Type B pancreatic cell (in vitro differentiated cells): Measurements from ENCODE around the gene FMN1. TPM values are rescaled to one million over a fixed set of nuclear protein-coding genes. Genes with fewer than 3 reads are reported as not detected.

Source experiments
- DNase-seq: peaks from one replicate; pipeline ENCODE4 v3.0.0; 2021; ENCODE audit warnings: mixed read lengths; ENCODE audit not compliant: unreplicated experiment; ENCODE audit errors: extremely low spot score
- H3K27ac Mint-ChIP-seq: 2 replicates; pipeline ENCODE4 v1.8.0; 2021; ENCODE audit warnings: mild to moderate bottlenecking, mixed read lengths
- H3K27me3 Mint-ChIP-seq: 2 replicates; pipeline ENCODE4 v1.8.0; 2021; ENCODE audit warnings: mixed read lengths
- H3K36me3 Mint-ChIP-seq: 2 replicates; pipeline ENCODE4 v1.8.0; 2021; ENCODE audit warnings: mixed read lengths
- H3K4me1 Mint-ChIP-seq: one replicate; pipeline ENCODE4 v1.8.0; 2021; ENCODE audit warnings: mixed read lengths; ENCODE audit not compliant: unreplicated experiment
- H3K4me3 Mint-ChIP-seq: 2 replicates; pipeline ENCODE4 v1.8.0; 2021; ENCODE audit warnings: mild to moderate bottlenecking, mixed read lengths
- H3K9me3 Mint-ChIP-seq: 2 replicates; pipeline ENCODE4 v1.8.0; 2021; ENCODE audit warnings: mixed read lengths
- total RNA-seq: library from RNA; stranded (reverse); gene quantifications from 2 replicates; pipeline ENCODE4 v1.2.1, GENCODE V29; 2021; ENCODE audit warnings: low replicate concordance
- TF ChIP-seq, protein P1 (sequence below): fragments of 200-600 bp; sonication (generic); conservative IDR thresholded peaks from 2 replicates; pipeline ENCODE4 v1.5.0; 2021; ENCODE audit warnings: antibody characterized with exemption, mild to moderate bottlenecking

The FMN1 gene
- total RNA-seq, 1 donor from 2014 or later, result 22.1 TPM

- H3K9me3 Mint-ChIP-seq, result no peaks in the 10 kb centered on the region
- H3K36me3 Mint-ChIP-seq, result peaks cover 3% of the 10 kb centered on the region
- no peaks in the 10 kb centered on the region for H3K27me3 Mint-ChIP-seq
- TF ChIP-seq, protein P1, sequence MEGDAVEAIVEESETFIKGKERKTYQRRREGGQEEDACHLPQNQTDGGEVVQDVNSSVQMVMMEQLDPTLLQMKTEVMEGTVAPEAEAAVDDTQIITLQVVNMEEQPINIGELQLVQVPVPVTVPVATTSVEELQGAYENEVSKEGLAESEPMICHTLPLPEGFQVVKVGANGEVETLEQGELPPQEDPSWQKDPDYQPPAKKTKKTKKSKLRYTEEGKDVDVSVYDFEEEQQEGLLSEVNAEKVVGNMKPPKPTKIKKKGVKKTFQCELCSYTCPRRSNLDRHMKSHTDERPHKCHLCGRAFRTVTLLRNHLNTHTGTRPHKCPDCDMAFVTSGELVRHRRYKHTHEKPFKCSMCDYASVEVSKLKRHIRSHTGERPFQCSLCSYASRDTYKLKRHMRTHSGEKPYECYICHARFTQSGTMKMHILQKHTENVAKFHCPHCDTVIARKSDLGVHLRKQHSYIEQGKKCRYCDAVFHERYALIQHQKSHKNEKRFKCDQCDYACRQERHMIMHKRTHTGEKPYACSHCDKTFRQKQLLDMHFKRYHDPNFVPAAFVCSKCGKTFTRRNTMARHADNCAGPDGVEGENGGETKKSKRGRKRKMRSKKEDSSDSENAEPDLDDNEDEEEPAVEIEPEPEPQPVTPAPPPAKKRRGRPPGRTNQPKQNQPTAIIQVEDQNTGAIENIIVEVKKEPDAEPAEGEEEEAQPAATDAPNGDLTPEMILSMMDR, result no peak
- no peak overlapping the region for H3K27ac Mint-ChIP-seq
- DNase-seq, result no peak
- no peak overlapping the region for H3K4me3 Mint-ChIP-seq
- H3K4me1 Mint-ChIP-seq, result peaks cover 25% of the 10 kb centered on the region
These were observed 78.3 kb downstream of the FMN1 start for GRCh38 chr15:33116198-33116597.

DNA sequence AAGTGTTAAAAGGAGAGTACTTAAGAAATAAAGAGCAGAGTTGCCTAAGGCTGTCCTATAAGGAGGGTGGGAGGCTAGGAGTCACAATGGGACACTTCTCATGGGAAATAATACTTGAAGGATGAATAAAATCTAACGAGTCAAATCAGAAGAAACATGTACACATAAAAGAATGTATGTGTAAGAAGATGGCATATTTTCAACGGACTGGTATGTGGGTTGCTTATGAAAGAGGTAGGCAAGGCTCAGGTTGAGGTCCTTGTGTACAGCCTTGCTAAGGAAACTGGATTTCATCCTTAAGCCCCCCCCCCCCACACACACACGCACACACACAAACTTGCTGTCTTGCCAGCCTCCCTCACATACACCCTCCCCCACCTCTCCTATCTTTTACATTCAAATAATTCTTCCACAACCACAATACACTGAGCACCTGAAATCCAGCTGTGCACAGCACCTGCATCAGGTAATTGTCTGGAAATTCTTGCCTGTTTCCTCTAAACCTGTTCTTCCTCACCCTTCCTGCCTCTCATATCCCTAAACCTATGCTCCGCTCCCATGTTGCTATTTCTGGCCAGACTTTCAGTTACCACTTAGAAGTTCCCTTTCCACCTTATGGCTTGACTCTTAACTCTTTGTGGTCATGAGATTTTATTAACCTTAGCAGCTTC lies 79.2 kb downstream of the FMN1 start:
- TF ChIP-seq, protein P1, result no peak
- H3K9me3 Mint-ChIP-seq, result no peaks in the 10 kb centered on the region
- H3K36me3 Mint-ChIP-seq, result peaks cover 3% of the 10 kb centered on the region
- peaks cover 25% of the 10 kb centered on the region for H3K4me1 Mint-ChIP-seq
- no peak overlapping the region for H3K27ac Mint-ChIP-seq
- DNase-seq, result no peak
- H3K4me3 Mint-ChIP-seq, result no peak overlapping the region
- H3K27me3 Mint-ChIP-seq, result no peaks in the 10 kb centered on the region

DNA sequence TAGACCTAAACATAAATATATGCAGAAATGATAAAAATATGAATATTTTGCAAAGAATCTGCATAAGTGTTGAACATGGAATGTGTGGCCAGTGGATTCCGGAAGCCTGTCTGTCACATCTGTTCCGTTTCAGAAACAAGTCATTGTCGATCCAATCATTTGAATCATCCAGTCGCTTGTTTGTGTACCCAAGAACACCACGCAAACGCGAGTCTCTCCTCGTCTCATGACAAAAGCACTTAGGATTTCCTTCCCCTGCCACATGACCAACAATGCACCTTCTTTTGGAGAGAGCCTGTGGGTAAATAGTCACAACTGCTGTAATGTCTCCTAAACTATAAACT lies 80.2 kb downstream of the FMN1 start:
- DNase-seq, result no peak
- H3K4me3 Mint-ChIP-seq, result no peak overlapping the region
- peaks cover 3% of the 10 kb centered on the region for H3K36me3 Mint-ChIP-seq
- peaks cover 20% of the 10 kb centered on the region for H3K4me1 Mint-ChIP-seq
- no peak overlapping the region for H3K27ac Mint-ChIP-seq
- TF ChIP-seq, protein P1, result no peak
- peaks cover 4% of the 10 kb centered on the region for H3K9me3 Mint-ChIP-seq
- H3K27me3 Mint-ChIP-seq, result no peaks in the 10 kb centered on the region

DNA sequence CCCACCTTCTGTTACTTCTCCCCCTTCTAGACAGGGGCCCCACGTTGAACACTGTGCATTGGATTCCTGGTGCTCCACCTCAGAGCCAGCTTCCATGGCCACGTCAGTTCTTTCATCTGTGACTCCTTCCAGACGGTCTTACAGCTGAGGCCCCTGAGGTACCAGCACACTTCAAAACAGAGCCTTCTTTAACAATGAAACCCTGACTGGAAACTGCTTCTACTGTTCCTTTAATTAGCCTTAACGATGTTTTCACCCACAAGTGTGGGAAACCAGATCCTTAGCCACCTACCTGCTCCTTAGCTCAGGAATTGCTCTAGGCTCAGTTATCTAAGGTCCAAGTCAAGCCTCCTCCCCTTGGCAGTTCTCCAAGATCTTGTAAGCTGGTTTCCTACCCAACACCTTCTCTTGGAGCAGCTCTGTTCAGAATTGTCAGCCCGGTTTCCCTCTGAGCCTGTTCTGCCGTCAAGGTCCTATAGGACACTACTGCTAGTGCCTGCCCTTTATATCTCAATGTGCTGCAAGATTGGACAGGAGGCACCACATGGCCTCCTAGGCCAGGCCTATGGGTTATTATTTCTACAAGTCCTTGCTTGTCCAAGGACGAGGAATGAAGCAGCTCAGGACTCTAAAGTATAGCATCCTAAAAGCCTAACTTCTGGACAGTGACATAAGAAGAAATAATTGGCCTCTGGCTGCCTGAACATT lies 80.7 kb downstream of the FMN1 start:
- Mint-ChIP-seq H3K9me3 (peaks cover 5% of the 10 kb centered on the region), H3K27me3 (no peaks in the 10 kb centered on the region), H3K27ac (no peak overlapping the region), H3K4me3 (no peak overlapping the region), H3K36me3 (peaks cover 3% of the 10 kb centered on the region), H3K4me1 (peaks cover 21% of the 10 kb centered on the region)
- TF ChIP-seq, protein P1, result no peak
- no peak for DNase-seq

GRCh38 chr15:33112541-33113105 lies 81.9 kb downstream of the FMN1 start:
- Mint-ChIP-seq H3K27me3 (no peaks in the 10 kb centered on the region), H3K27ac (no peak overlapping the region), H3K36me3 (peaks cover 3% of the 10 kb centered on the region), H3K4me3 (no peak overlapping the region), H3K4me1 (peaks cover 30% of the 10 kb centered on the region), H3K9me3 (peaks cover 5% of the 10 kb centered on the region)
- TF ChIP-seq, protein P1, result no peak
- no peak for DNase-seq
